Right lobe of liver (tissue), 4 donors: ENCODE results near the gene BRD4.

Experiments
- CTCF ChIP-seq, 4 donors: fragments of 200-600 bp in 3 of 4; fragments of 450-650 bp in 1 of 4; IDR thresholded peaks; one replicate each; pipeline versions ENCODE4 v1.5.1 to v1.8.0; 2016 to 2022; ENCODE audit warnings: antibody characterized with exemption in 4 of 4, mild to moderate bottlenecking in 2 of 4
- POLR2A ChIP-seq: fragments of 450-650 bp; IDR thresholded peaks from one replicate; pipeline ENCODE4 v1.6.1; 2017; ENCODE audit warnings: antibody characterized with exemption, mild to moderate bottlenecking
- donor health status: DM: no; HTN: no; CAD: no.
- donor health status: DM: no; HTN: no; CAD: no.
- donor health status: DM: no; HTN: yes; CAD: no.

- TF ChIP-seq CTCF (IDR thresholded peaks at IDR 0.05): no peak
- no peak for TF ChIP-seq POLR2A
These were observed 41.3 kb upstream of the BRD4 start for GRCh38 chr19:15373644-15374043.
